SK-N-SH (cell line): ENCODE measurements around the gene TAS2R41. TPM values are rescaled to one million over a fixed set of nuclear protein-coding genes. Genes with fewer than 3 reads are reported as not detected.

Experiments used
- CTCF ChIA-PET: fragments of 300-600, 350-600 bp; formaldehyde crosslinking; extraction: SDS; loops from one replicate; lab custom pipeline; 2021; lab: Yijun Ruan, JAX
- POLR2A ChIA-PET: fragments of 350-600 bp; sonication (Branson Sonifier 250); formaldehyde crosslinking; extraction: SDS; loops from one replicate; lab custom pipeline; 2020; ENCODE audit warnings: antibody characterized with exemption, inconsistent platforms; lab: Yijun Ruan, JAX
- DNase-seq: peaks from one replicate; pipeline ENCODE4 v3.0.0; 2012
- H2AFZ ChIP-seq: fragments of 200-600 bp; sonication (generic); 2 replicates; pipeline ENCODE4 v1.8.1; 2016; ENCODE audit warnings: antibody characterized with exemption, mild to moderate bottlenecking, low read depth
- H3F3A ChIP-seq: fragments of 200-600 bp; sonication (generic); replicated peaks from 2 replicates; pipeline ENCODE3; 2016; ENCODE audit warnings: antibody characterized with exemption, mild to moderate bottlenecking; ENCODE audit not compliant: insufficient read depth
- H3K27ac ChIP-seq, 2 experiments: fragments of 200-500 bp in 1 of 2; fragments of 200-600 bp in 1 of 2; sonication (Bioruptor generic) in 1 of 2; sonication (generic), shearing (Covaris generic) in 1 of 2; 2 replicates each; pipeline versions ENCODE4 v1.5.1 to v1.6.1; 2014 to 2016; ENCODE audit warnings: low read depth in 2 of 2, inconsistent platforms in 1 of 2, low read length in 1 of 2, mild to moderate bottlenecking in 1 of 2, mixed read lengths in 1 of 2
- H3K27me3 ChIP-seq: fragments of 200-600 bp; sonication (generic), shearing (Covaris generic); 2 replicates; pipeline ENCODE4 v1.6.1; 2016; ENCODE audit warnings: mixed run types; ENCODE audit not compliant: insufficient read depth
- H3K36me3 ChIP-seq, 2 experiments: fragments of 200-500 bp in 1 of 2; fragments of 200-600 bp in 1 of 2; sonication (Bioruptor generic) in 1 of 2; sonication (generic) in 1 of 2; replicated peaks in 1 of 2; 2 replicates each; pipeline versions ENCODE3 to v1.5.1; 2014 to 2016; ENCODE audit warnings: low read length in 1 of 2, mild to moderate bottlenecking in 1 of 2; ENCODE audit not compliant: insufficient read depth in 2 of 2, control insufficient read depth in 1 of 2
- H3K4me1 ChIP-seq, 2 experiments: fragments of 200-500 bp in 1 of 2; fragments of 200-600 bp in 1 of 2; sonication (Bioruptor generic) in 1 of 2; sonication (generic), shearing (Covaris generic) in 1 of 2; 2 replicates each; pipeline versions ENCODE4 v1.5.1 to v1.6.1; 2014 to 2016; ENCODE audit warnings: low read depth in 1 of 2, low read length in 1 of 2, mixed run types in 1 of 2; ENCODE audit not compliant: insufficient read depth in 2 of 2, control insufficient read depth in 1 of 2
- H3K4me2 ChIP-seq: fragments of 200-600 bp; sonication (generic), shearing (Covaris generic); 2 replicates; pipeline ENCODE4 v1.6.1; 2017; ENCODE audit warnings: mixed run types
- H3K4me3 ChIP-seq, 2 experiments: fragments of 200-500 bp in 1 of 2; fragments of 200-600 bp in 1 of 2; sonication (Bioruptor generic) in 1 of 2; sonication (generic), shearing (Covaris generic) in 1 of 2; 2 replicates each; pipeline versions ENCODE4 v1.5.1 to v1.8.1; 2014 to 2016; ENCODE audit warnings: low read depth in 2 of 2, inconsistent platforms in 1 of 2, low read length in 1 of 2, mild to moderate bottlenecking in 1 of 2, mixed read lengths in 1 of 2, moderate library complexity in 1 of 2
- H3K79me2 ChIP-seq: fragments of 200-600 bp; sonication (generic); 2 replicates; pipeline ENCODE4 v1.8.1; 2017; ENCODE audit warnings: mild to moderate bottlenecking; ENCODE audit not compliant: insufficient read depth
- H3K9ac ChIP-seq: fragments of 200-600 bp; sonication (generic); 2 replicates; pipeline ENCODE4 v1.6.1; 2017; ENCODE audit warnings: mixed run types
- H3K9me2 ChIP-seq: fragments of 200-600 bp; sonication (generic); 2 replicates; pipeline ENCODE4 v1.6.1; 2017; ENCODE audit warnings: mixed run types
- H3K9me3 ChIP-seq: fragments of 200-600 bp; sonication (generic); 2 replicates; pipeline ENCODE4 v1.6.1; 2017; ENCODE audit warnings: mixed run types, mild to moderate bottlenecking, moderate library complexity
- H4K20me1 ChIP-seq: fragments of 200-600 bp; sonication (generic); 2 replicates; pipeline ENCODE4 v1.6.1; 2017; ENCODE audit warnings: mild to moderate bottlenecking, mixed run types; ENCODE audit not compliant: insufficient read depth
- CHD2 ChIP-seq: fragments of 150-350 bp; IDR thresholded peaks from 2 replicates; pipeline ENCODE4 v1.6.1; 2018; ENCODE audit warnings: low read length; ENCODE audit not compliant: partially characterized antibody
- CTCF ChIP-seq: fragments of 200-600 bp; sonication (generic); IDR thresholded peaks from 2 replicates; pipeline ENCODE4 v1.6.1; 2017; ENCODE audit warnings: antibody characterized with exemption, mild to moderate bottlenecking, moderate library complexity
- FOSL2 ChIP-seq: IDR thresholded peaks from 2 replicates; pipeline ENCODE4 v1.4.0; 2012; ENCODE audit warnings: low read depth, mild to moderate bottlenecking, moderate library complexity, borderline replicate concordance
- GATA2 ChIP-seq: sonication (generic); formaldehyde crosslinking; IDR thresholded peaks from 2 replicates; pipeline ENCODE4 v1.5.0; 2020; ENCODE audit warnings: mild to moderate bottlenecking, missing genetic modification reagents
- IRF3 ChIP-seq: fragments of 150-350 bp; IDR thresholded peaks from 2 replicates; pipeline ENCODE4 v1.6.1; 2016; ENCODE audit warnings: mild to moderate bottlenecking, low read depth, low read length
- MEF2A ChIP-seq: IDR thresholded peaks from 2 replicates; pipeline ENCODE4 v1.4.0; 2012; ENCODE audit warnings: low read depth, borderline replicate concordance
- NFIC ChIP-seq: IDR thresholded peaks from 2 replicates; pipeline ENCODE4 v1.4.0; 2012; ENCODE audit warnings: borderline replicate concordance
- REST ChIP-seq: IDR thresholded peaks from 2 replicates; pipeline ENCODE4 v1.6.1; 2012; ENCODE audit warnings: mild to moderate bottlenecking, low read depth, low read length, moderate library complexity
- TCF12 ChIP-seq: IDR thresholded peaks from 2 replicates; pipeline ENCODE4 v1.4.0; 2012
- WGBS: methylation state at CpG from one replicate; pipeline ENCODE4 v1.1.6; 2017; ENCODE audit warnings: low lambda C conversion rate; 5-methylcytosine and 5-hydroxymethylcytosine counted together
- polyA plus RNA-seq, 3 experiments: library from polyadenylated mRNA; depleted of rRNA; stranded (reverse); fragments of >200 nt; gene quantifications; 2 replicates each; pipeline ENCODE4 v1.2.3, GENCODE V29; 2012

TAS2R41 gene
- polyA plus RNA-seq, 1 of the 3 experiments (the other 2 are of a cell fraction) = not detected

- WGBS = 35% methylated on average over 3 of the region's 3 CpGs
- H3K27me3 ChIP-seq = no peaks in the 10 kb centered on the region
- TF ChIP-seq REST (no peak), FOSL2 (no peak), CTCF (no peak), GATA2 (CRISPR knock-in tag) (no peak), MEF2A (no peak)
- peaks cover 0 to 18% of the 10 kb centered on the region in 2 experiments; a peak in 1 of 4 replicates for H3K4me1 ChIP-seq
- CTCF ChIA-PET = interaction anchor here (1.6 kb wide), 1 partner anchor 234 kb away, joined by 4 read pairs; no protein-coding TSS in a partner anchor
- H3K4me3 ChIP-seq = no peak overlapping the region
- H3K9me3 ChIP-seq = no peaks in the 10 kb centered on the region
- H3K4me2 ChIP-seq = no peak overlapping the region
- no peaks in the 10 kb centered on the region for H3K79me2 ChIP-seq
- H3F3A ChIP-seq = peaks cover 28% of the 10 kb centered on the region
- no peaks in the 10 kb centered on the region for H3K9me2 ChIP-seq
- H3K9ac ChIP-seq = no peak overlapping the region
- H3K36me3 ChIP-seq = peaks cover 0 to 4% of the 10 kb centered on the region in 2 experiments
- no peak overlapping the region for H3K27ac ChIP-seq
- DNase-seq = no peak
- no peaks in the 10 kb centered on the region for H4K20me1 ChIP-seq
- no peak overlapping the region for H2AFZ ChIP-seq
- POLR2A ChIA-PET = no interaction called here
These were observed 27.9 kb upstream of the TAS2R41 start for GRCh38 chr7:143449793-143450192.

GRCh38 chr7:143451122-143451521 lies 26.6 kb upstream of the TAS2R41 start:
- peaks cover 0 to 25% of the 10 kb centered on the region in 2 experiments; a peak in 2 of 4 replicates for H3K4me1 ChIP-seq
- H3K36me3 ChIP-seq = peaks cover 0 to 4% of the 10 kb centered on the region in 2 experiments
- DNase-seq = no peak
- peaks cover 38% of the 10 kb centered on the region for H3F3A ChIP-seq
- CTCF ChIA-PET = no interaction called here
- POLR2A ChIA-PET = no interaction called here
- H4K20me1 ChIP-seq = no peaks in the 10 kb centered on the region
- H3K79me2 ChIP-seq = no peaks in the 10 kb centered on the region
- TF ChIP-seq NFIC = no peak
- TF ChIP-seq CHD2 = no peak
- TF ChIP-seq CTCF = no peak
- no peak for TF ChIP-seq IRF3
- no peak for TF ChIP-seq TCF12
- H3K4me3 ChIP-seq = no peak overlapping the region
- H3K9ac ChIP-seq = no peak overlapping the region
- H3K9me3 ChIP-seq = no peaks in the 10 kb centered on the region
- no peak overlapping the region for H3K4me2 ChIP-seq
- no peak overlapping the region for H3K27ac ChIP-seq
- no peaks in the 10 kb centered on the region for H3K27me3 ChIP-seq
- no peak overlapping the region for H2AFZ ChIP-seq
- no peaks in the 10 kb centered on the region for H3K9me2 ChIP-seq
